SK-N-SH treated with all-trans-retinoic acid at 6 μM for 48 hours (cell line): ENCODE measurements around the gene CD99.

Experiments
- ARNTL ChIP-seq: fragments of 450-650 bp; formaldehyde crosslinking; IDR thresholded peaks from 2 replicates; pipeline ENCODE4 v1.5.0; 2020; ENCODE audit warnings: low read depth, mild to moderate bottlenecking, moderate library complexity, borderline replicate concordance
- OSR1 ChIP-seq: fragments of 250-450 bp; sonication (Bioruptor Pico); IDR thresholded peaks from 2 replicates; pipeline ENCODE4 v1.8.0; 2022; ENCODE audit warnings: moderate library complexity, mild to moderate bottlenecking, inconsistent platforms
- POU6F1 ChIP-seq: fragments of 250-450 bp; sonication (Bioruptor Pico); IDR thresholded peaks from 2 replicates; pipeline ENCODE4 v1.8.0; 2021; ENCODE audit warnings: low read depth, mild to moderate bottlenecking, moderate library complexity, borderline replicate concordance
- PPARA ChIP-seq: fragments of 250-450 bp; sonication (Bioruptor Pico); IDR thresholded peaks from 2 replicates; pipeline ENCODE4 v1.5.0; 2020; ENCODE audit warnings: mild to moderate bottlenecking, borderline replicate concordance
- ZNF8 ChIP-seq: fragments of 450-650 bp; formaldehyde crosslinking; IDR thresholded peaks from 2 replicates; pipeline ENCODE4 v1.5.0; 2020; ENCODE audit warnings: mild to moderate bottlenecking, moderate library complexity

GRCh38 chrX:2714551-2714950 lies 23.5 kb downstream of the CD99 start:
- TF ChIP-seq OSR1 (no peak), ZNF8 (CRISPR knock-in tag) (no peak), POU6F1 (CRISPR knock-in tag) (no peak), PPARA (CRISPR knock-in tag) (no peak), ARNTL (CRISPR knock-in tag) (no peak)
